Activated CD4-positive, alpha-beta memory T cell treated with anti-CD3 and anti-CD28 coated beads, Interleukin-2, amount 10 ng/mL, durations not matched to agents 7 days and 5 days (primary cell): ENCODE data around the gene ARL4D. TPM values are rescaled to one million over a fixed set of nuclear protein-coding genes. Genes with fewer than 3 reads are reported as not detected.

Experiments
- CTCF ChIA-PET: fragments of 350-600 bp; sonication (Branson Sonifier 250); formaldehyde crosslinking; loops from one replicate; lab custom pipeline; 2021; ENCODE audit warnings: antibody characterized with exemption, inconsistent platforms; lab: Charles Lee
- POLR2A ChIA-PET: fragments of 350-600 bp; sonication (Branson Sonifier 250); formaldehyde crosslinking; loops from one replicate; lab custom pipeline; 2021; ENCODE audit warnings: antibody characterized with exemption; lab: Charles Lee
- DNase-seq: peaks from one replicate; pipeline ENCODE4 v3.0.0-alpha.2; 2020
- H3K27ac Mint-ChIP-seq: one replicate; pipeline ENCODE4 v1.8.0; 2021; ENCODE audit warnings: mild to moderate bottlenecking, mixed read lengths
- H3K27me3 Mint-ChIP-seq: one replicate; pipeline ENCODE4 v1.8.0; 2021; ENCODE audit warnings: mixed read lengths
- H3K36me3 Mint-ChIP-seq: one replicate; pipeline ENCODE4 v1.8.0; 2021; ENCODE audit warnings: low read depth, mixed read lengths
- H3K4me1 Mint-ChIP-seq: one replicate; pipeline ENCODE4 v1.8.0; 2021; ENCODE audit warnings: mixed read lengths
- H3K4me3 Mint-ChIP-seq: one replicate; pipeline ENCODE4 v1.8.0; 2021; ENCODE audit warnings: mild to moderate bottlenecking, mixed read lengths
- H3K9me3 Mint-ChIP-seq: one replicate; pipeline ENCODE4 v1.8.0; 2021; ENCODE audit warnings: mixed read lengths
- total RNA-seq, 2 experiments: library from RNA; stranded (reverse); gene quantifications; one replicate each; pipeline ENCODE4 v1.2.3, GENCODE V29; 2021

Gene ARL4D, protein sequence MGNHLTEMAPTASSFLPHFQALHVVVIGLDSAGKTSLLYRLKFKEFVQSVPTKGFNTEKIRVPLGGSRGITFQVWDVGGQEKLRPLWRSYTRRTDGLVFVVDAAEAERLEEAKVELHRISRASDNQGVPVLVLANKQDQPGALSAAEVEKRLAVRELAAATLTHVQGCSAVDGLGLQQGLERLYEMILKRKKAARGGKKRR
- 1 to 10 TPM; 5.5 to 6.4 TPM for total RNA-seq

DNA sequence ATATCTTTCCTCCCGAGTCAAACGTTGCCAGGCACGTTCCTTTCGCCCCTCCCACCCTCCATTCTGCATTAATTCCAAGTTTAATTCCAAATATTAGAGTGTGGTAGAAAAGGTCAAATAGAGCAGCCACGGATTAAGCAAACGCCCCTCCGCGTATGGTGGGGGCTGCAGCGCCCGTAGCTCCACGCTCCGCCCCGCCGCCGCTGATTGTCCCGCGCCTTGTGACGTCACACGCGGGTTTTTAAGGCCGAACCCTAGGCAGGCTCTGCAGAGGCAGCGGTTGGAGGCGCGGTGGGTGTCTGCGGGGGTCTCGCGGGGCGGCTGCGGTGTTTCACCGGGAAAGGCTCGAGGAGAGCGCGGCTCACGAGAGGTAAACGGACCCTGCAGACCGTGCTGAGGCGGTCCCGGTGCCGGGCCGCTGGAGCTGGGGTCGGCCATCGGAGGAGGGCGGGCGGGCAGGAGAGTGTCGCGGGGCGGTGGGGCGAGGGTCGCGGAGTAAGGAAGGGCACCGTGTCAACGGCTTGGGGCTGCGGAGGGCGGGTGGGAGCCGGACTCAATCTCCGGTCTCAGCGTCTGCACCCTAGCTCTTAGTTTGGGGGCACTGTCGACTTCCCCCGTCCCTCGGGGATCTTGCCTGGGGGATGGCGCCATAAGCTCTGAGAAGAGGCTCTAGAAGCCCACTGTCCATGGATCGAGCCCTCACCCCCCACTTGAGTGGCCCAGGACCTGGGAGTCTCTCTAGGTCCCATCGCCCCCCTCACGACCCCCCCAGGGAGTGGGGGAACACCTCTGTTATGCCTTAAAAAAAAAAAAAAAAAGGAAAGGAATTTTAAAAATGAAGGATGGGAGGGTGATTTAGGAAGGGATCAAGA, at the start of gene ARL4D:
Gene ARL4D (plus strand): TSS at position 270 of the 872 bp plus-strand sequence. CDS start 740 bp downstream, outside the sequence.
- H3K27ac Mint-ChIP-seq, result peak within 1 kb of the TSS; percentile 79
- ChIA-PET POLR2A (interaction anchor here (0.9 to 20.5 kb wide), 8 partner anchors 11 to 261 kb away, joined by 3 to 903 read pairs (median 6); partner anchors contain the start of gene DHX8), CTCF (interaction anchor here (0.7 to 11.0 kb wide), 8 partner anchors 11 to 89 kb away, joined by 3 to 239 read pairs (median 4); partner anchors contain the start of gene DHX8)
- peak within 1 kb of the TSS; percentile 88 for H3K4me3 Mint-ChIP-seq
- no peaks in the 10 kb centered on the region for H3K27me3 Mint-ChIP-seq
- DNase-seq, result peak; percentile 85
- H3K4me1 Mint-ChIP-seq, result peaks cover 55% of the 10 kb centered on the region
- no peaks in the 10 kb centered on the region for H3K36me3 Mint-ChIP-seq
- H3K9me3 Mint-ChIP-seq, result no peaks in the 10 kb centered on the region

DNA sequence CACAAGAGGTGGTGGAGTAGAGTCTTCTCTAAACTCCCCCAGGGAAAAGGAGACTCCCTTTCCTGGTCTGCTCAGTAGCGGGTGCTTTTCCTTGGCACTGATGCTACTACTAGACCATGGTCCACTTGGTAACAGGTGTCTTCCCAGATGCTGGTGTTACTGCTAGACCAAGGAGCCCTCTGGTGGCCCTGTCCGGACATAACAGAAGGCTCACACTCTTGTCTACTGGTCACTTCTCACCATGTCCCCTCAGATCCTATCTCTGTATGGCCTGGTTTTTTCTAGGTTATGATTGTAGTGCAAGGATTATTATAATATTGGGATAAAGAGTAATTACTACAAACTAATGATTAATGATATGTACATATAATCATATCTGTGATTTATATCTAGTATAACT, 49.7 kb upstream of the ARL4D start:
- ChIA-PET POLR2A (interaction anchor here (1.3 kb wide), 1 partner anchor 11 kb away, joined by 7 read pairs; no protein-coding TSS in a partner anchor), CTCF (no interaction called here)
- Mint-ChIP-seq H3K27ac (no peak overlapping the region), H3K27me3 (no peaks in the 10 kb centered on the region), H3K4me1 (peaks cover 25% of the 10 kb centered on the region), H3K36me3 (peaks cover 44% of the 10 kb centered on the region), H3K9me3 (peaks cover 54% of the 10 kb centered on the region), H3K4me3 (no peak overlapping the region)
- no peak for DNase-seq

DNA sequence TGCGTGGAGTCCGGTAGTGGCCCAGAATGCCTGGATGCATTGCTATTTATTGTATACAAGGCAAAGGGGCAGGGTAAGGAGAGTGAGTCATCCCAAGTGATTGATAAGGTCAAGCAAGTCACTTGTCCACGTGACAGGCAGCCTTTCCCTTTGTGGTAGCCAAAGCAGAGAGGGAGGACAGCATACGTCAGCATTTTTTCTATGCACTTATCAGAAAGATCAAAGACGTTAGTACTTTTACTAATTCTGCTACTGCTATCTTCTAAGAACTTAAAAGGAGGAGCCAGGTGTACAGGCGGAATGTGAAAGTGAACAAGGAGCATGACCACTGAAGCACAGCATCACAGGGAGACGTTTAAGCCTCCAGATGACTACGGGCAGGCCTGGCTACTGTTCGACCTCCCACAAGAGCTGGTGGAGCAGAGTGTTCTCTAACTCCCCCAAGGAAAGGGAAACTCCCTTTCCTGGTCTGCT, 47.9 kb upstream of the ARL4D start:
- Mint-ChIP-seq H3K27me3 (no peaks in the 10 kb centered on the region), H3K27ac (peak overlapping the region; percentile 44), H3K4me1 (peaks cover 25% of the 10 kb centered on the region), H3K9me3 (peaks cover 45% of the 10 kb centered on the region), H3K4me3 (no peak overlapping the region), H3K36me3 (peaks cover 40% of the 10 kb centered on the region)
- peak; percentile 41 for DNase-seq
- ChIA-PET CTCF (interaction anchor here (1.2 kb wide), 1 partner anchor 36 kb away, joined by 6 read pairs; no protein-coding TSS in a partner anchor), POLR2A (interaction anchor here (3.1 to 4.3 kb wide), 2 partner anchors 10 to 18 kb away, joined by 28 to 33 read pairs; no protein-coding TSS in a partner anchor)

DNA sequence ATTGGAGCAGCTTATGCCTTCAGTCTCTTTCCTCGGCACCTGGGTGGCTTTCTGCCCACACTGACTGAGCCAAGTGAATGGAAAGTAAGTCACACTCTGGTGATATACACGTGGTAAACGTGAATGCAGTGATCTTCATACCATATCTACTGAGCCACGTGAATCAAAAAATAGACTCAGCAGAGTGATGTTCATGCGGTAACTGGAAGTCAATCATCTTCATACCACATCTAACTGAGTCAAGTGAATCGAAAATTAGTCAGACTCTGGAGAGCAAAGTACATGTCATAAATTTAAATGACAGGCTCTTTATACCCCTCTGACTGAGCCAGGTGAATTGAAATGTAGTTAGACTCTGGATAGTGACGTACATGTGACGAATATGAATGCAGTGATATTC, 47.1 kb upstream of the ARL4D start:
- H3K4me3 Mint-ChIP-seq, result no peak overlapping the region
- peaks cover 40% of the 10 kb centered on the region for H3K36me3 Mint-ChIP-seq
- no peaks in the 10 kb centered on the region for H3K27me3 Mint-ChIP-seq
- CTCF ChIA-PET, result no interaction called here
- peaks cover 45% of the 10 kb centered on the region for H3K9me3 Mint-ChIP-seq
- H3K4me1 Mint-ChIP-seq, result peaks cover 25% of the 10 kb centered on the region
- peak overlapping the region; percentile 67 for H3K27ac Mint-ChIP-seq
- POLR2A ChIA-PET, result interaction anchor here (3.1 to 4.3 kb wide), 2 partner anchors 9 to 17 kb away, joined by 28 to 33 read pairs; no protein-coding TSS in a partner anchor
- DNase-seq, result no peak

DNA sequence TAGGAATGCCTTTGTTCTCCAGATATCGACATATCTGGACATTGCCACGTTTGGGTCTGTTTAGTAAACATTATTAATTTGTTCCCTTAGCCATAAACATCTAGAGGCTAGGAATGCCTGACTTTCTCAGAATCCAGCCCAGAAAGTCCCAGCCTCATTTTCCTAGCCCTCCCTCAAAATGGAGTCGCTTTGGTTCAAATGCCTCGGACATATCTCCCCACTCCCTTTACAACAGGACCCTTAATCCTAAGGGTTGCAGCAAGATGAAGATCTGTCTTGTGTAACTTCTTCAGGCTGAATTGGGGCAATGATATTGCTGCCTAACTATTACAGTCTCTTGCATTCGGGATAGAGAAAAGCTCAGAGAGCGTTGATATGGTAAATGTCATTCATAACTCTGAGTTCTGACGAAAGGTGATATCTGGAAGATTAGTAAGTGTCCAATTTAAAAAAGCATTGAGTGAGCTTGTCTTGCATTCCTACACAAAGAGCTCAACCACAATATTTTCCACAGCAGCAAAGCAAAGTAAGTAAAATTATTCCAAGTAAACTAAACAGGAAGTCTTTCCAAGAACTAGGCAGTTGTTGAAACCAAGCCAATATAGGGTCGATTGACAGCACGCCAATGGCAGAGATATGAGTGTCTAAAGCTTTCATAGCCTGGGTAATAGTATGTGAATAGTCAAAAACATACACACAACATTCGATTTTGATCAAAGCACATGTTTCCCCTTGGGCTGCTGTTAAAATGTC, 46.0 kb upstream of the ARL4D start:
- CTCF ChIA-PET, result no interaction called here

DNA sequence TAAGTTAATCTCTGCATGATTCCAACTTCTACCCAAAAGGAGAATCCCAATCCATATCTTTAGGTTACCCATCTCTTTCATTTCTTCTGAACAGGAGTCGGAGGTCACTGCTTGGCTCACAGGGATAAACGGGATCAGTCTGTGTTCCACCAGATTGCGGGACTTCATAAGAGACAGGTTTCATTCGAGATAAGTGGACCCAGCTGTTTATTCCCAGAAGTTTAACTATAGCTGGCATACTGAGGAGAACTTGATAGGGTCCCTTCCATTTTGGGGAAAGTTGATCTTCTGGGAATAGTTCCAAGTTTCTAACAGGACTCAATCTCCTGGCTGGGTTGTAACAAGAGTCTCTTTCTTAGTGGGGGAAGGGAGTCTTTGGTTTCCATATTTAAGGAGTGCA, 45.4 kb upstream of the ARL4D start:
- peaks cover 26% of the 10 kb centered on the region for H3K4me1 Mint-ChIP-seq
- peaks cover 25% of the 10 kb centered on the region for H3K36me3 Mint-ChIP-seq
- H3K9me3 Mint-ChIP-seq, result peaks cover 30% of the 10 kb centered on the region
- H3K4me3 Mint-ChIP-seq, result no peak overlapping the region
- H3K27me3 Mint-ChIP-seq, result no peaks in the 10 kb centered on the region
- H3K27ac Mint-ChIP-seq, result no peak overlapping the region
- ChIA-PET CTCF (no interaction called here), POLR2A (interaction anchor here (3.1 to 4.3 kb wide), 2 partner anchors 8 to 15 kb away, joined by 28 to 33 read pairs; no protein-coding TSS in a partner anchor)
- no peak for DNase-seq

More for the DNA sequence above, 46.0 kb upstream of the ARL4D start:
- H3K4me3 Mint-ChIP-seq, result no peak overlapping the region
- no peak for DNase-seq
- peaks cover 35% of the 10 kb centered on the region for H3K9me3 Mint-ChIP-seq
- POLR2A ChIA-PET, result interaction anchor here (3.1 to 4.3 kb wide), 2 partner anchors 8 to 16 kb away, joined by 28 to 33 read pairs; no protein-coding TSS in a partner anchor
- no peak overlapping the region for H3K27ac Mint-ChIP-seq
- H3K4me1 Mint-ChIP-seq, result peaks cover 25% of the 10 kb centered on the region
- H3K27me3 Mint-ChIP-seq, result no peaks in the 10 kb centered on the region
- H3K36me3 Mint-ChIP-seq, result peaks cover 31% of the 10 kb centered on the region

DNA sequence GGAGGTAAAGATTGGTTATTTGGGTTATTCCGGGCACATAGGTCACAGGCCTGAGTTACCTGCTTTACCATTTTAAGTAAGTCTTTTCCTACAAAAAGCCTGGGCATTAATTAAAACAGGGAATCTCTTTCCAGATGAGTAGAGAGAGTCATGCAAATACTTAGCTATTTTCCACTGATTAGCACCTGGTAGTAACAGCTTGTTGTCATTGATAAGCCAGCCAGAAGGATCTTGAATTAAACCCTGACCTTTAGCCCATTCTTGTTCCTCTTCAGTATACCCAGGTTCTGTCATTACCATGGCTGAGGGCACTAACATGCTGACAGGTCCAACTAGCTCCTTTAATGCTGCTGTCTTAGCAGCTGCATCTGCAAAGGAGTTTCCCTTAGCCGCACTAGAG, 44.4 kb upstream of the ARL4D start:
- CTCF ChIA-PET, result no interaction called here
- no peak overlapping the region for H3K4me3 Mint-ChIP-seq
- peaks cover 17% of the 10 kb centered on the region for H3K36me3 Mint-ChIP-seq
- no peak overlapping the region for H3K27ac Mint-ChIP-seq
- H3K27me3 Mint-ChIP-seq, result no peaks in the 10 kb centered on the region
- H3K9me3 Mint-ChIP-seq, result peaks cover 22% of the 10 kb centered on the region
- POLR2A ChIA-PET, result interaction anchor here (4.3 kb wide), 1 partner anchor 14 kb away, joined by 33 read pairs; no protein-coding TSS in a partner anchor
- no peak for DNase-seq
- H3K4me1 Mint-ChIP-seq, result peaks cover 34% of the 10 kb centered on the region

DNA sequence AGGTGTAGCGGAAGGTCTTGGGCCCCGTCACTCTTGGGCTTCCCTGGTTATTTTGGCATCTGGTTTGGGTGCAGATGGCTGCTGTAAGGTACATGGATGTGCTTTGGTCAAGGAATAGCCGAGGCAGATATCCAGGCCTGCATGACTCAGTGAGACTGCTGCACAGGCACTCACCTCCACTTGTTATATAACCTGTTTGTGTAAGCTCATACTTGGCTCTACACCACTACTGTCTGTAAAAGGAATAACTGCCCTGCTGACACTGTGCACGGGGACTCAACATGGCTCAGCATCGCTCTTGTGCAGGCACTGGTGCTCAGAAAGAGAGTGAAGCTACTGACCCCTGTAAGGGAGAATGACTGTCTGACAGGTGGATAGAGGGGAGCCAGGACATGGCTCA, 42.3 kb upstream of the ARL4D start:
- Mint-ChIP-seq H3K4me1 (peaks cover 37% of the 10 kb centered on the region), H3K36me3 (peaks cover 15% of the 10 kb centered on the region), H3K27me3 (peaks cover 3% of the 10 kb centered on the region), H3K9me3 (peaks cover 11% of the 10 kb centered on the region), H3K4me3 (no peak overlapping the region), H3K27ac (no peak overlapping the region)
- ChIA-PET CTCF (interaction anchor here (0.6 to 0.9 kb wide), 2 partner anchors 17 to 109 kb away, joined by 3 read pairs; no protein-coding TSS in a partner anchor), POLR2A (interaction anchor here (1.7 to 6.8 kb wide), 3 partner anchors 12 to 41 kb away, joined by 6 to 167 read pairs (median 152); no protein-coding TSS in a partner anchor)
- no peak for DNase-seq

DNA sequence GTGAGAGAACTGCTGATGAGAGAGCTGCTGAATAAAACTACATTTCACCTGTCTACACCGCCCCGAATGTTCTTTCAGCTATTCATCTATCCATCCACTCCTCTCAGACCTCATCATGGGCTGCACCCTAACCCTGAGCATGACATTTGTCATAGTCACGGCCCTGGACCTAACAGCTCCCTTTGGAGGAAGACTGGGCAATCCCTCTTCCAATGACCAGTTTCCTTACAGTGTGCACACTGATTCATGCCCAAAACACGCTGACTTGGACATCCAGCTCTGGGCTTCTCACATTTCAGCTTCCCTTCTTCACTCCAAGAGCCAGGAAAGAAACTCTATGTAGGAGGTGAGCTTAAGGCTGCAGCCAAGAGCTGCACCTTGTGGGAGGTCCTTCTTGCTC, 41.8 kb upstream of the ARL4D start:
- ChIA-PET POLR2A (interaction anchor here (1.7 to 6.8 kb wide), 3 partner anchors 12 to 41 kb away, joined by 6 to 167 read pairs (median 152); no protein-coding TSS in a partner anchor), CTCF (interaction anchor here (0.6 to 1.4 kb wide), 3 partner anchors 18 to 109 kb away, joined by 3 read pairs; no protein-coding TSS in a partner anchor)
- DNase-seq, result no peak
- no peak overlapping the region for H3K4me3 Mint-ChIP-seq
- peaks cover 32% of the 10 kb centered on the region for H3K4me1 Mint-ChIP-seq
- peaks cover 3% of the 10 kb centered on the region for H3K27me3 Mint-ChIP-seq
- peaks cover 13% of the 10 kb centered on the region for H3K36me3 Mint-ChIP-seq
- H3K27ac Mint-ChIP-seq, result no peak overlapping the region
- peaks cover 5% of the 10 kb centered on the region for H3K9me3 Mint-ChIP-seq

DNA sequence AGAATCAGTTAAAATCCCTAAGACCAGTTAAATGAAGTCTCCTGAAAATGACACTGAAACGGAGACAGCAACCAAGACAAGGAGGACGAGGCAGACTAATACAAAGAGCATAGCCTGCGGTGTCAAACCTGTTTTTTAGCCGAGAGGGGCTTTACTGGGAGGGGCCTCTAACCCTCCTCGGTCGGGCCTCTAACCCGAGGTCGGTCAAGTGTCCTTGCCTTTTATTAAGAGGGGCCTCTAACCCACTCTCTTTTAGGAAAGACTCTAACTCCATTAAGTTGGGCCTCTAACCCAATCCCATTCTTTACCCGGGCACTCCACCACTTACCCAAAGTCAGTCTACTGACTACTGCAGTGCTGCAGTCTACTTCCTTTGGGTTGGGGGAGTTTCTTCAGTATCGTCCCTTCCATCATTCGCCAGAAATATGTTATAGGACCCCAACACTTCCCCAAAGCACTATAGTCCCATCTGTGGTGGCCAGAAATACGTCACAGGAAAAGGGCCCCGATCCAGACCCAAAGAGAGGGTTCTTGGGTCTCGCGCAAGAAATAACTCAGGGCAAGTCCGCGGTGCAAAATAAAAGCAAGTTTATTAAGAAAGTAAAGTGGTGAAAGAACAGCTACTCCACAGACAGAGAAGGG, 39.2 kb upstream of the ARL4D start:
- Mint-ChIP-seq H3K27me3 (peaks cover 3% of the 10 kb centered on the region), H3K9me3 (peaks cover 2% of the 10 kb centered on the region), H3K36me3 (peaks cover 10% of the 10 kb centered on the region), H3K27ac (peak overlapping the region; percentile 99), H3K4me1 (peaks cover 33% of the 10 kb centered on the region), H3K4me3 (peak overlapping the region; percentile 85)
- ChIA-PET CTCF (interaction anchor here (1.2 to 3.5 kb wide), 4 partner anchors 26 to 124 kb away, joined by 3 to 23 read pairs (median 7); partner anchors contain the start of genes ARL4D and DHX8), POLR2A (interaction anchor here (1.1 to 13.2 kb wide), 14 partner anchors 9 to 535 kb away, joined by 3 to 903 read pairs (median 28); partner anchors contain the start of genes ARL4D, BECN1, BRCA1 and DHX8)
- peak; percentile 18 for DNase-seq

DNA sequence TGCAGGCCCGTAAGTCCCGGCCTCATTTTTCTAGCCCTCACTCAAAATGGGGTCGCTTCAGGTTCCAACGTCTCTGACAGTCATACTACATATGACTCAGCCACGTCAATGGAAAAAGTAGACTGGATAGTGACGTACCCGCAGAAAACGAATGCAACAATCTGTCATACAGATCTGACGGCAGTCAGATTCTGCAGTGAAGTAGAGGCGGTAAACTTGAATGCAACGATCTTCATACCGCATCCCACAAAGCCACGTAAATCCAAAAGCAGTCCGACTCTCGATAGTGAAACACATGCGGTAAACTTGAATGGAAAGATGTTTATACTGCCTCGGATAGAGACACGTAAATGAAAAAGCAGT, 38.4 kb upstream of the ARL4D start:
- H3K27ac Mint-ChIP-seq, result peak overlapping the region; percentile 99
- CTCF ChIA-PET, result interaction anchor here (0.7 to 3.5 kb wide), 8 partner anchors 21 to 123 kb away, joined by 3 to 23 read pairs (median 7); partner anchors contain the start of genes ARL4D and DHX8
- H3K4me3 Mint-ChIP-seq, result peak overlapping the region; percentile 85

More for the DNA sequence above, 38.4 kb upstream of the ARL4D start:
- Mint-ChIP-seq H3K27me3 (peaks cover 3% of the 10 kb centered on the region), H3K36me3 (peaks cover 10% of the 10 kb centered on the region), H3K4me1 (peaks cover 37% of the 10 kb centered on the region), H3K9me3 (peaks cover 2% of the 10 kb centered on the region)
- DNase-seq, result peak; percentile 84
- POLR2A ChIA-PET, result interaction anchor here (0.7 to 13.2 kb wide), 34 partner anchors 8 to 1669 kb away, joined by 3 to 903 read pairs (median 6); partner anchors contain the start of genes ACLY, ARL4D, BECN1 and BRCA1
